ENCODE data around the gene MCTP1. TPM values are rescaled to one million over a fixed set of nuclear protein-coding genes. Genes with fewer than 3 reads are reported as not detected.

Gene MCTP1
- total RNA-seq, 4 donors from 2014 or later: 28.7 to 117 (median 48.2) TPM

GRCh38 chr5:94893412-94894135 lies 391.3 kb downstream of the MCTP1 start:
- H3K4me1 ChIP-seq: no peaks in the 10 kb centered on the region
- TF ChIP-seq CTCF (IDR thresholded peaks at IDR 0.05) (peak; percentile 35 to 68 (median 39)), EP300 (IDR thresholded peaks at IDR 0.05) (no peak)
- 35 to 41% methylated on average over 5 of the region's 5 CpGs for WGBS, 2 donors
- no peaks in the 10 kb centered on the region for H3K36me3 ChIP-seq
- H3K4me3 ChIP-seq: no peak overlapping the region
- H3K27me3 ChIP-seq: no peaks in the 10 kb centered on the region
- H3K27ac ChIP-seq: no peak overlapping the region
- H3K9me3 ChIP-seq: no peaks in the 10 kb centered on the region
- DNase-seq (ENCODE audit: low spot score in 2 of 2): no peak

- Histone ChIP-seq H3K36me3 (no peaks in the 10 kb centered on the region), H3K27me3 (no peaks in the 10 kb centered on the region), H3K27ac (no peak overlapping the region), H3K4me1 (no peaks in the 10 kb centered on the region), H3K9me3 (no peaks in the 10 kb centered on the region), H3K4me3 (no peak overlapping the region)
- TF ChIP-seq POLR2A (IDR thresholded peaks at IDR 0.05) (no peak), EP300 (IDR thresholded peaks at IDR 0.05) (no peak), CTCF (IDR thresholded peaks at IDR 0.05) (no peak)
- DNase-seq (ENCODE audit: low spot score in 2 of 2): no peak
- 78 to 82% methylated on average over 9 of the region's 9 CpGs for WGBS, 2 donors
Observed at GRCh38 chr5:94891972-94892371, 392.9 kb downstream of the MCTP1 start.

GRCh38 chr5:94891565-94891964 lies 393.3 kb downstream of the MCTP1 start:
- H3K27me3 ChIP-seq: no peaks in the 10 kb centered on the region
- no peak overlapping the region for H3K27ac ChIP-seq
- DNase-seq (ENCODE audit: low spot score in 2 of 2): no peak
- no peak overlapping the region for H3K4me3 ChIP-seq
- H3K9me3 ChIP-seq: no peaks in the 10 kb centered on the region
- H3K36me3 ChIP-seq: no peaks in the 10 kb centered on the region
- WGBS, 2 donors: 84 to 87% methylated on average over 5 of the region's 5 CpGs
- no peaks in the 10 kb centered on the region for H3K4me1 ChIP-seq
- TF ChIP-seq CTCF (IDR thresholded peaks at IDR 0.05) (no peak), POLR2A (IDR thresholded peaks at IDR 0.05) (no peak), EP300 (IDR thresholded peaks at IDR 0.05) (no peak)

GRCh38 chr5:94890907-94891306 lies 394.0 kb downstream of the MCTP1 start:
- Histone ChIP-seq H3K4me3 (no peak overlapping the region), H3K27ac (no peak overlapping the region), H3K36me3 (no peaks in the 10 kb centered on the region), H3K27me3 (no peaks in the 10 kb centered on the region), H3K4me1 (no peaks in the 10 kb centered on the region), H3K9me3 (no peaks in the 10 kb centered on the region)
- WGBS, 2 donors: 73 to 79% methylated on average over 4 of the region's 4 CpGs
- TF ChIP-seq EP300 (IDR thresholded peaks at IDR 0.05) (no peak), POLR2A (IDR thresholded peaks at IDR 0.05) (no peak), CTCF (IDR thresholded peaks at IDR 0.05) (no peak)
- DNase-seq (ENCODE audit: low spot score in 2 of 2): no peak

GRCh38 chr5:94888674-94889073 lies 396.2 kb downstream of the MCTP1 start:
- no peak for TF ChIP-seq CTCF (IDR thresholded peaks at IDR 0.05)
- TF ChIP-seq POLR2A (IDR thresholded peaks at IDR 0.05): no peak
- no peak for TF ChIP-seq EP300 (IDR thresholded peaks at IDR 0.05)
- 78 to 81% methylated on average over 3 of the region's 3 CpGs for WGBS, 2 donors
- H3K27ac ChIP-seq: no peak overlapping the region

More at GRCh38 chr5:94888674-94889073, 396.2 kb downstream of the MCTP1 start:
- Histone ChIP-seq H3K27me3 (no peaks in the 10 kb centered on the region), H3K9me3 (no peaks in the 10 kb centered on the region), H3K36me3 (no peaks in the 10 kb centered on the region), H3K4me3 (no peak overlapping the region), H3K4me1 (peaks cover 0 to 20% (median 6%) of the 10 kb centered on the region in 4 donors)
- DNase-seq (ENCODE audit: low spot score in 2 of 2): no peak

Measured in tibial nerve (tissue), 4 donors.